OCI-M2 (cell line): ENCODE measurements around the gene ANKK1.

Experiments
- DNase-seq: peaks from one replicate; lab custom pipeline; 2025; ENCODE audit not compliant: unreplicated experiment; lab: John Stamatoyannopoulos, UW

ANKK1 gene

GRCh38 chr11:113377681-113378412 lies 9.7 kb upstream of the ANKK1 start:
- DNase-seq, result no peak

GRCh38 chr11:113378692-113379091 lies 8.9 kb upstream of the ANKK1 start:
- DNase-seq, result no peak

GRCh38 chr11:113382121-113382520 lies 5.5 kb upstream of the ANKK1 start:
- no peak for DNase-seq

GRCh38 chr11:113384551-113384950 lies 3.0 kb upstream of the ANKK1 start:
- no peak for DNase-seq

GRCh38 chr11:113385749-113386148 lies 1.8 kb upstream of the ANKK1 start:
- no peak for DNase-seq

GRCh38 chr11:113386866-113387265 lies 713 bp upstream of the ANKK1 start:
- no peak for DNase-seq

- DNase-seq, result no peak
Observed at GRCh38 chr11:113389272-113389671, 1.7 kb downstream of the ANKK1 start.

GRCh38 chr11:113392236-113392921 lies 4.8 kb downstream of the ANKK1 start:
- no peak for DNase-seq

GRCh38 chr11:113393501-113393985 lies 6.0 kb downstream of the ANKK1 start:
- no peak for DNase-seq

- no peak for DNase-seq
Observed at GRCh38 chr11:113394919-113395318, 7.3 kb downstream of the ANKK1 start.

GRCh38 chr11:113395782-113396336 lies 8.3 kb downstream of the ANKK1 start:
- no peak for DNase-seq

- no peak for DNase-seq
Observed at GRCh38 chr11:113396690-113397089, 9.1 kb downstream of the ANKK1 start.

- no peak for DNase-seq
Observed at GRCh38 chr11:113397212-113397611, 9.6 kb downstream of the ANKK1 start.

GRCh38 chr11:113397821-113398220 lies 10.2 kb downstream of the ANKK1 start:
- no peak for DNase-seq

- DNase-seq, result no peak
Observed at GRCh38 chr11:113398669-113399430, 11.3 kb downstream of the ANKK1 start.

GRCh38 chr11:113400631-113401230 lies 13.2 kb downstream of the ANKK1 start:
- DNase-seq, result no peak

GRCh38 chr11:113401718-113402117 lies 14.1 kb downstream of the ANKK1 start:
- no peak for DNase-seq

- no peak for DNase-seq
Observed at GRCh38 chr11:113404859-113405430, 17.4 kb downstream of the ANKK1 start.

- DNase-seq, result no peak
Observed at GRCh38 chr11:113405724-113406478, 18.3 kb downstream of the ANKK1 start.

GRCh38 chr11:113407163-113407562 lies 19.6 kb downstream of the ANKK1 start:
- DNase-seq, result no peak
